HG03354 (cell line): ENCODE results near the gene HDAC10.
A peak's percentile ranks its signal among the peaks of the same experiment; 100 is the strongest.
"Not testable (repeated sequence)": the region's sequence is repeated elsewhere in the genome, so short reads cannot be mapped to it uniquely, and the experiment has no call there.

Source experiments
- ATAC-seq: cut with Tn5 transposase; IDR thresholded peaks from one replicate; pipeline ENCODE4 v1.9.1; 2021; ENCODE audit warnings: mild to moderate bottlenecking; ENCODE audit not compliant: unreplicated experiment, poor library complexity, severe bottlenecking

The HDAC10 gene

DNA sequence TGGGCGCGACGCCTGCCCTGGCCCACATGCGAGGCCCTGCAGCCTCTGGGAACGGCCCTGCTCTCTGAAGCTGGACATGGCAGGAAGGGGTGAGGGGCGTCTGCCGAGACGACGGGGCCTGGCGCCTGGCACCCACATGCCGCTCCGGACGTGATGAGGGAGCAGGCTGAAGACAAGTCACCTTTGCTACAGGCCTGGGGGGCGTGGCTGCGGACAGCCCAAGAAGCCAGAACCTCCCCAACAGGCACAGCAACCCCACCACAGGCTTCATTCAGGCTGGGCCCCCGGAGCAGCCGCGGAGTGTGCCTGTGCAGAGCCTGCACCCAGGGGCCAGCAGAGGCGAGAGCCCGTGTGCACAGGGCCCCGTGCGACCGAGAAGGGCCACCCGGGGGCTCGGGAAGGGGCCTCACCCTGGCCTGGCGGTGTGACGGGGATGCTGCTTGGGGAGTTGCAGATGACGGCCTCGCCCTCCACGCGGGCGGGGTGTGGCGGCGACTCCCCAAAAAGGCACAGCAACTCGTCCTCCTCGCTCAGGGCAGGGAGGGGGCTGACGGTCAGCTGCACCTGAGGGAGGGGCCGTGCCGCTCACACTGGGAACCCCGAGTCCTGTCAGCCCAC is 35.7 kb upstream of the HDAC10 start:
- no peak for ATAC-seq

DNA sequence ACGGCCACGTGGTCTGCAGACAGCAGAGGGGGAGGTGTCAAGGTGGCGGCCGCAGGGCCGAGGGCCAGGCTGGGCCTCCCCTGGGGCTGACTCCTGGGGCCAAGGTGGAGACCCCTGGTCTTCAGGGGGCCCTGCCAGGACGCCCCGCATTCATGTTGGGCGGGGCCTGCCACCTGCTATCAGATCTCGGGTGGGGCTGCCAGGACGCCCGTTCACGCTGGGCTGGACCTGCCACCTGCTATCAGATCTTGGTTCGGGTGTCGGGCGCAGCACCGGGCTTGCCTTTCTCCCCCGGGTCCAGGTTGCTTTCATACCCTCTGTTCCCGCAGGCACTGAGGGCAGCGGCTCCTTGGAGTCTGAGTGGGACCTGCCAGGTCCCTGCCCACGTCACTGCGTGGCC is 35.2 kb upstream of the HDAC10 start:
- no peak for ATAC-seq

- no peak for ATAC-seq
Measured at GRCh38 chr22:50285568-50286229, 34.6 kb upstream of the HDAC10 start.

DNA sequence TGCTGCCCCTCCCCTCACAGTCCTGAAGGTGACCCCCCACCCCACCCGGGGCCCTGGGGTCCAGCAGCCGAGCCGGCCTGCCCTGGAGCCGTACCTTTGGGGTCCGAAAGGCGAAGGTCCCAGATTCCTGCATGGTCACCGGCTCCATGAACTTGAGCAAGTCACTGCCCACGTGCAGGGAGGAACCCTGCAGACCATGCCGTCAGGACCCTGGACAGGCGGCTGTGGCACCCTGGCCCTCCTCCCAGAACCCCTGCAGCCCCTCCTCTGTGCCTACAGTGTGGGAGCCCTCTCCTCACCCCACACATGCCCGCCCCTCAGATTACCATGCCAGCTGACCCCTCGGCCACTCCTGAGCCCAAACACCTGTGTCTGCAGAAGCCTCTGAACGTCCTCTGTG is 33.4 kb upstream of the HDAC10 start:
- no peak for ATAC-seq

- ATAC-seq = no peak
Measured at GRCh38 chr22:50283821-50284220, 32.8 kb upstream of the HDAC10 start.

DNA sequence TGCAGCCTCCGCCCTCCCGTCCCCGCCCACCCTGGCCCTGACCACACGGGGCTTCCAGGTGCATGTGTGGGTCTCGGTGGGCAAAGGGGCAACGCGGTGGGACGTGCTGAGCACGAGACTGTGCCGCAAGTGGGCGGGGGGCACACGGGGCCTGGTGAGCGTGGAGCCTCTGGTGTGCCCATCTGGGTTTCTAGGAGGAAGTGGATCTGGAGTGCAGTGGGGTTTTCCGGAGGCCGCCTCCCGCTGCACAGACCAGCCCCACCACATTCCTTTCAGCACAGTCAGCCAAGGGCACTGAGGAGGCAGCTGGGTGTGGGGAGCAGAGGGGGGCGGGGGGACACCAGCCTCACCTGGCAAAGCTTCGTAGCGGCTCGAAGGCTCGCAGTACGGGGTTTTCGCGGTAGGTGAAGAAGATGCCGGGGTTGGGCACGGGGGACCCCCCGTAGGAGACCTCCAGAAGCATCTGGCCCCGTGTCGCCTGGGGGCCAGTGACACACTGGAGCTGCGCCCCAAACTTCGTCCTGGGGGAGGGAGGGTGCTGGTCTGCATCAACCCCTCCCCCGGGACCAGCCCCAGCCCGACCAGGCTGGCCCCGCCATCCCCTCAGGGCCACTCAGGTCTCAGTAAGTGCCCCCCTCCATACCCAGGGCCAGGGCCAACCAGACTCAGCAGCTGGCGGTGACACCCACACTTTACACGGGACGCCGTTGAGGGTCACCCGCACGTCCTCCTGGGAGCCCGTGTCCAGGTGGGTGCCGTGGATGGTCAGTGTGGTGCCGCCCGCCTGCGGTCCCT is 31.5 kb upstream of the HDAC10 start:
- ATAC-seq = no peak

GRCh38 chr22:50281957-50282356 is 30.9 kb upstream of the HDAC10 start:
- no peak for ATAC-seq

- no peak for ATAC-seq
Measured at GRCh38 chr22:50281384-50281760, 30.3 kb upstream of the HDAC10 start.

DNA sequence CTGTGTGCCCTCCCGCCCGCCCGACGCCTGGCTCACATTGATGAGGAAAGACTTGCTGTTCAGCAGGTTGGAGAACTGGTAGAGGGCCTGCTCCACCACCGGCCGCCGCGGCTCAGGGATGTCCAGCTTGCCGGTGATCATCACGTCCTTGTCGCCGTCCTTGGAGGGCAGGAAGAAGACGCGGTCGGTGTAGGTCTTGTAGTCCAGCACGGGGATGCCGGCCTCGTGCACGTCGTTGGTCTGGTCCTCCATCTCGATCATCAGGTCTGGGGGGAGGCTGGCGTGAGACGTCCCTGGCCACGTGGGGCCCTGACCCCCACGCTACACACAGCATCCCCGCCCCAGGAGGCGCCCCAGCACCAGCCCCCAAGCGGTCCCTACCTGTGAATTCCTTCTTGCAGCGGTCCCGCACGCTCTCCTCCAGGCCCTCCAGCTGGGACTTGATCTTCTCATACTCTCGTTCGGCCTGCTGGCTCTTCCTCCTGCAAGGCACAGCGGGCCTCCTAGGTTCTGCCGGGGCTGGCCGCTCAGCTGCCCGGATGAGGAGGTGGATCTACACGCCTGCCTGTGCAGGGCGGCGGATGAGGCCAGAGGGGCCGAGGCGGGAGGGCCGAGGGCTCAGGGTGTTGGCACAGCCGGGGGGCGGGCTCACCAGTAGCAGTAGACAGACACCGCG is 29.8 kb upstream of the HDAC10 start:
- ATAC-seq = no peak

GRCh38 chr22:50280022-50280707 is 29.1 kb upstream of the HDAC10 start:
- no peak for ATAC-seq

GRCh38 chr22:50278956-50279619 is 28.0 kb upstream of the HDAC10 start:
- no peak for ATAC-seq

- no peak for ATAC-seq
Measured at GRCh38 chr22:50278461-50278860, 27.4 kb upstream of the HDAC10 start.

GRCh38 chr22:50277761-50278160 is 26.7 kb upstream of the HDAC10 start:
- no peak for ATAC-seq

- peak; percentile 54 for ATAC-seq
Measured at GRCh38 chr22:50276143-50276542, 25.1 kb upstream of the HDAC10 start.

DNA sequence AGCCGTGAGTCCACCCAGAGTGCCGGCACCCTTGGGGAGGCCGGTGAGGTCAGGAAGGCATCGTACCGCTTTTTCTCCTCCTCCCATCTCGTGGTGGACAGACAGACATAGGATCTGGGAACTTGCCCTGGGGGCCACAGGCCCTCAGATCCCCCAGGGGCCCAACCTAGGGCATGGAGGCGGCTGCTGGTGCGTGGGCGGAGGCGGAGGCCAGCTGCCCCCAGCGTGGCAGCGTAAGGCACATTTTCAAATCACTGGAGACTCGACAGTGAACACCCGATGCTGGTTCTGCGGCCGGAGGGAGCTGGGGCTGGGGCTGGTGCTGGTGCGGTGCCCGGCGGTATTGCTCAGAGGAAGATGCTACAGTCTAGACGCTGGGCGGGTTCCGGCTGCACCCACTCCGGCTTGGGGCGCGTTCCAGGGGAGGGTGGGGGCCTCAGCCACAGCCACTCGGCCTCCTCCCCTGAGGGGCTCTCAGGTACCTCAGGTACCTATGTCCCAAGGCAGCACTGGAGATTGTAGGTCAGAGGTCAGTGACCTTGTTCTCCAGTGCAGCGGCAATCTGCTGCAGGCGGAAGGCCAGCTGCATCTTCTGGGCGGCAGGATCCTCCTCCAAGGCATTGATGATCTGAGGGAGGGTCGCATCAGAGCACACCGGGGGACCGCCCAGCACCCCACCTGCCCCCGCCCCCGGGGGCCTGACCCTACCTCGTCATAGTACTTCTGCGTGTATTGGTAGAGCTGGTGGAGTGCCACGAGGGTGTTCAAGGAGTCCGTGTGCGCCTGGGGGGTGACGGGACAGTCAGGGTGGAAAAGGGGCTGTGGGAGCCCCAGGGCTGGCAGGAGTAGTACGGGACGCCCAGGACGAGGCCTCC is 24.4 kb upstream of the HDAC10 start:
- ATAC-seq = no peak

DNA sequence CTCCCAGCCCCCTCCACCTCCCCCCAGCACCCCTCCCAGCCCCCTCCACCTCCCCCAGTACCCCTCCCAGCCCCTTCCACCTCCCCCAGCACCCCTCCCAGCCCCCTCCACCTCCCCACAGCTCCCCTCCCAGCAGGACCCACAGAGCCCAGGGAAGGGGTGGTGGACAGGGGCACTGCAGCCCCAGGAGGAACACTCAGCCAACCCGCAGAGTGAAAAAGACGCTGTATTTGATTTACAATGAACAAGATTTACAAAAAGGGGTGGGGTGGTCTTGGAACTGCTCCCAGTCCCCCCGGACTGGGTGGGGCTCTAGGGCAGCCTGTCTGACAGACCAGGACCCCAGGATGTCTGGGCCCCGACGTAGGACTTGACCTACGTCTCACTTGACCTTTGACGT is 23.7 kb upstream of the HDAC10 start:
- no peak for ATAC-seq

GRCh38 chr22:50274311-50274710 is 23.2 kb upstream of the HDAC10 start:
- ATAC-seq = no peak

- not testable (repeated sequence) for ATAC-seq
Measured at GRCh38 chr22:50273781-50274180, 22.7 kb upstream of the HDAC10 start.

DNA sequence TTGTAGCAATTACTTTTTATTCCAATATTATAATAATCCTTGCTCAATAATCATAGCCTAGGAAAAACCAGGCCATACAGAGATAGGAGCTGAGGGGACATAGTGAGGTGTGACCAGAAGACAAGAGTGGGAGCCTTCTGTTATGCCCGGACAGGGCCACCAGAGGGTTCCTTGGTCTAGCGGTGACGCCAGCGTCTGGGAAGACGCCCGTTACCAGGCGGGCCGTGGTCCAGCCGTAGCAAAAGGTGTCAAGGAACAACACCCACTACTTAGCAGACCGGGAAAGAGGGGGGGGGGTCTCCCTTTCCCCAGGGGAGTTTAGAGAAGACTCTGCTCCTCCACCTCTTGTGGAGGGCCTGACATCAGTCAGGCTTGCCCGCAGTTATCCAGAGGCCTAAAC is 22.3 kb upstream of the HDAC10 start:
- not testable (repeated sequence) for ATAC-seq
